Right lobe of liver (tissue), 4 donors: ENCODE data around the gene OR13C9.

Experiments
- POLR2A ChIP-seq: fragments of 450-650 bp; IDR thresholded peaks from one replicate; pipeline ENCODE4 v1.6.1; 2017; ENCODE audit warnings: antibody characterized with exemption, mild to moderate bottlenecking
- TF ChIP-seq, protein P1 (sequence below), 4 donors: fragments of 200-600 bp in 3 of 4; fragments of 450-650 bp in 1 of 4; IDR thresholded peaks; one replicate each; pipeline versions ENCODE4 v1.5.1 to v1.8.0; 2016 to 2022; ENCODE audit warnings: antibody characterized with exemption in 4 of 4, mild to moderate bottlenecking in 2 of 4
- donor health status: DM: no; HTN: no; CAD: no.
- donor health status: DM: no; HTN: no; CAD: no.
- donor health status: DM: no; HTN: yes; CAD: no.

DNA sequence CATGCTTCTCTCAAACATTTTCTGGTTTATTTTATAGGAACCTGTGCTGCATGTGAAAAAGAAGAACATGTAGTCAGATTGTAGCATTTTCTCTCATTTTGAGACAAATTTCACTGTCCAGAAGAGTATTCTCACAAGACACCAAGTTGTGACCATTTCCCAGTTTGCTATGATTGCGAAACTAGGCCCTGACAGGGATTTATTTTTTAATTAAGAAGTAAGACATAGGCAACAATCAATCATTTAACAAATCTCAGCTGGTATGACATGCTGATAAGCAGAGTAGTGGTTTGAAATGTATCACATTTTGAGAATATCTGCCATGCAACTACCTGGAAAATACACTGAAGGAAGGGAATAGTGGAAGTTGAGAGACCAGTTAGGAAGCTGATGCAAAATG lies 37.4 kb downstream of the OR13C9 start:
- TF ChIP-seq, protein P1, sequence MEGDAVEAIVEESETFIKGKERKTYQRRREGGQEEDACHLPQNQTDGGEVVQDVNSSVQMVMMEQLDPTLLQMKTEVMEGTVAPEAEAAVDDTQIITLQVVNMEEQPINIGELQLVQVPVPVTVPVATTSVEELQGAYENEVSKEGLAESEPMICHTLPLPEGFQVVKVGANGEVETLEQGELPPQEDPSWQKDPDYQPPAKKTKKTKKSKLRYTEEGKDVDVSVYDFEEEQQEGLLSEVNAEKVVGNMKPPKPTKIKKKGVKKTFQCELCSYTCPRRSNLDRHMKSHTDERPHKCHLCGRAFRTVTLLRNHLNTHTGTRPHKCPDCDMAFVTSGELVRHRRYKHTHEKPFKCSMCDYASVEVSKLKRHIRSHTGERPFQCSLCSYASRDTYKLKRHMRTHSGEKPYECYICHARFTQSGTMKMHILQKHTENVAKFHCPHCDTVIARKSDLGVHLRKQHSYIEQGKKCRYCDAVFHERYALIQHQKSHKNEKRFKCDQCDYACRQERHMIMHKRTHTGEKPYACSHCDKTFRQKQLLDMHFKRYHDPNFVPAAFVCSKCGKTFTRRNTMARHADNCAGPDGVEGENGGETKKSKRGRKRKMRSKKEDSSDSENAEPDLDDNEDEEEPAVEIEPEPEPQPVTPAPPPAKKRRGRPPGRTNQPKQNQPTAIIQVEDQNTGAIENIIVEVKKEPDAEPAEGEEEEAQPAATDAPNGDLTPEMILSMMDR (IDR thresholded peaks at IDR 0.05) = no peak
- no peak for TF ChIP-seq POLR2A
